ENCODE measurements around the gene CDK6.

- TF ChIP-seq CTCF (IDR thresholded peaks at IDR 0.05; ENCODE audit: borderline replicate concordance, extremely low read depth, low read length, poor library complexity, severe bottlenecking): no peak
- TF ChIP-seq EZH2 (IDR thresholded peaks at IDR 0.05; ENCODE audit: borderline replicate concordance, low read depth, low read length, severe bottlenecking): no peak
Observed at GRCh38 chr7:92670204-92670851, 166.0 kb downstream of the CDK6 start.
